Measurements from ENCODE around the gene CRYBG1.

DNA sequence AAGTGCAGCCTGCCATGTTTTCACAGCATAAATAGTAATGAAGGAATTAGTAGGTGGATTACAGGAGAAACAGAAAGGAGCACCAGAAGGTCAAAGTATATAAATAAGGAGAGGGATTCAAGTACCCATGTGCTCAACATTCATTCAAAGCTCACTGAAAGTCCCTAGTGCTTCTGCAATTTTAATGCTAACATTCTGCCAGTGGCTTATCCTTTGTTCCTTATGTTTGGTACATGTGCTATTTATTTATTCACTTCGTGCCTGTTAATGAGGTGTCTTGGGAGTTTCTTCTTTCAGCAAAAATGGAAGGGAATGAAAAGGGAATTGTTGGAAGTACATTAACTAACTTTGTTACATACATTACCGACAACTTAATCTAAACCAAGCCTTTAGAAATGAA lies 105.7 kb downstream of the CRYBG1 start:
- TF ChIP-seq EZH2phosphoT487 (IDR thresholded peaks at IDR 0.05; ENCODE audit: low read length): no peak
- TF ChIP-seq, protein P1, sequence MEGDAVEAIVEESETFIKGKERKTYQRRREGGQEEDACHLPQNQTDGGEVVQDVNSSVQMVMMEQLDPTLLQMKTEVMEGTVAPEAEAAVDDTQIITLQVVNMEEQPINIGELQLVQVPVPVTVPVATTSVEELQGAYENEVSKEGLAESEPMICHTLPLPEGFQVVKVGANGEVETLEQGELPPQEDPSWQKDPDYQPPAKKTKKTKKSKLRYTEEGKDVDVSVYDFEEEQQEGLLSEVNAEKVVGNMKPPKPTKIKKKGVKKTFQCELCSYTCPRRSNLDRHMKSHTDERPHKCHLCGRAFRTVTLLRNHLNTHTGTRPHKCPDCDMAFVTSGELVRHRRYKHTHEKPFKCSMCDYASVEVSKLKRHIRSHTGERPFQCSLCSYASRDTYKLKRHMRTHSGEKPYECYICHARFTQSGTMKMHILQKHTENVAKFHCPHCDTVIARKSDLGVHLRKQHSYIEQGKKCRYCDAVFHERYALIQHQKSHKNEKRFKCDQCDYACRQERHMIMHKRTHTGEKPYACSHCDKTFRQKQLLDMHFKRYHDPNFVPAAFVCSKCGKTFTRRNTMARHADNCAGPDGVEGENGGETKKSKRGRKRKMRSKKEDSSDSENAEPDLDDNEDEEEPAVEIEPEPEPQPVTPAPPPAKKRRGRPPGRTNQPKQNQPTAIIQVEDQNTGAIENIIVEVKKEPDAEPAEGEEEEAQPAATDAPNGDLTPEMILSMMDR (IDR thresholded peaks at IDR 0.05; ENCODE audit: low read length): no peak
